Effector memory CD8-positive, alpha-beta T cell (primary cell): ENCODE measurements around the gene KDM1B.
"Not testable (repeated sequence)": the region's sequence is repeated elsewhere in the genome, so short reads cannot be mapped to it uniquely, and the experiment has no call there.

ENCODE experiments used
- ATAC-seq: fragments of 150-1000 bp; cut with Tn5 transposase; replicated peaks from 2 replicates; pipeline ENCODE4 v1.10.0; 2021; ENCODE audit warnings: mild to moderate bottlenecking, moderate library complexity
- DNase-seq, 3 experiments: peaks; one replicate each; pipeline ENCODE4 v3.0.0; 2021
- H3K27ac Mint-ChIP-seq, 2 donors: one replicate each; pipeline ENCODE4 v1.8.0; 2022; ENCODE audit warnings: mild to moderate bottlenecking in 2 of 2, mixed read lengths in 2 of 2, moderate library complexity in 2 of 2
- H3K27me3 Mint-ChIP-seq, 2 donors: one replicate each; pipeline ENCODE4 v1.8.0; 2022; ENCODE audit warnings: mixed read lengths in 2 of 2
- H3K36me3 Mint-ChIP-seq: one replicate; pipeline ENCODE4 v1.8.0; 2022; ENCODE audit warnings: mild to moderate bottlenecking, moderate library complexity, mixed read lengths; ENCODE audit not compliant: insufficient read depth
- H3K4me1 Mint-ChIP-seq, 2 donors: one replicate each; pipeline ENCODE4 v1.8.0; 2022; ENCODE audit warnings: low read depth in 2 of 2, mixed read lengths in 2 of 2
- H3K4me3 Mint-ChIP-seq, 2 donors: one replicate each; pipeline ENCODE4 v1.8.0; 2022; ENCODE audit warnings: mild to moderate bottlenecking in 2 of 2, mixed read lengths in 2 of 2, moderate library complexity in 2 of 2
- H3K9me3 Mint-ChIP-seq, 2 donors: one replicate each; pipeline ENCODE4 v1.8.0; 2022; ENCODE audit warnings: mixed read lengths in 2 of 2

Gene KDM1B

GRCh38 chr6:18138906-18139305, 16.3 kb upstream of the KDM1B start:
- ATAC-seq, result no peak
- DNase-seq, result no peak
- H3K9me3 Mint-ChIP-seq, result no peaks in the 10 kb centered on the region
- H3K27ac Mint-ChIP-seq, result no peak overlapping the region
- H3K36me3 Mint-ChIP-seq, result peaks cover 42% of the 10 kb centered on the region
- peaks cover 0 to 3% of the 10 kb centered on the region in 2 donors for H3K4me1 Mint-ChIP-seq
- H3K4me3 Mint-ChIP-seq, result no peak overlapping the region
- no peaks in the 10 kb centered on the region for H3K27me3 Mint-ChIP-seq

GRCh38 chr6:18139935-18140621, 15.1 kb upstream of the KDM1B start:
- H3K4me3 Mint-ChIP-seq, result no peak overlapping the region
- H3K4me1 Mint-ChIP-seq, result peaks cover 0 to 3% of the 10 kb centered on the region in 2 donors
- H3K27ac Mint-ChIP-seq, result peak overlapping the region; percentile 55 to 62
- H3K9me3 Mint-ChIP-seq, result no peaks in the 10 kb centered on the region
- H3K36me3 Mint-ChIP-seq, result peaks cover 49% of the 10 kb centered on the region
- ATAC-seq (no peak), DNase-seq (no peak)
- H3K27me3 Mint-ChIP-seq, result no peaks in the 10 kb centered on the region

- no peaks in the 10 kb centered on the region for H3K9me3 Mint-ChIP-seq
- no peak for ATAC-seq
- H3K4me1 Mint-ChIP-seq, result no peaks in the 10 kb centered on the region
- H3K36me3 Mint-ChIP-seq, result peaks cover 45% of the 10 kb centered on the region
- no peak for DNase-seq
- no peaks in the 10 kb centered on the region for H3K27me3 Mint-ChIP-seq
- H3K27ac Mint-ChIP-seq, result no peak overlapping the region
- H3K4me3 Mint-ChIP-seq, result no peak overlapping the region
Observed at GRCh38 chr6:18141805-18142590, 13.2 kb upstream of the KDM1B start.

- H3K36me3 Mint-ChIP-seq, result peaks cover 41% of the 10 kb centered on the region
- no peaks in the 10 kb centered on the region for H3K27me3 Mint-ChIP-seq
- DNase-seq (no peak), ATAC-seq (no peak)
- no peak overlapping the region for H3K4me3 Mint-ChIP-seq
- H3K9me3 Mint-ChIP-seq, result no peaks in the 10 kb centered on the region
- no peaks in the 10 kb centered on the region for H3K4me1 Mint-ChIP-seq
- H3K27ac Mint-ChIP-seq, result no peak overlapping the region
Observed at GRCh38 chr6:18142591-18142861, 12.7 kb upstream of the KDM1B start.

GRCh38 chr6:18147160-18147559, 8.1 kb upstream of the KDM1B start:
- Mint-ChIP-seq H3K4me3 (no peak overlapping the region), H3K27ac (no peak overlapping the region), H3K9me3 (no peaks in the 10 kb centered on the region), H3K4me1 (peaks cover 0 to 5% of the 10 kb centered on the region in 2 donors), H3K27me3 (no peaks in the 10 kb centered on the region), H3K36me3 (peaks cover 28% of the 10 kb centered on the region)
- DNase-seq (no peak), ATAC-seq (no peak)

- no peaks in the 10 kb centered on the region for H3K27me3 Mint-ChIP-seq
- no peak overlapping the region for H3K4me3 Mint-ChIP-seq
- no peak overlapping the region for H3K27ac Mint-ChIP-seq
- DNase-seq (no peak), ATAC-seq (no peak)
- H3K36me3 Mint-ChIP-seq, result peaks cover 28% of the 10 kb centered on the region
- H3K9me3 Mint-ChIP-seq, result no peaks in the 10 kb centered on the region
- H3K4me1 Mint-ChIP-seq, result peaks cover 2 to 10% of the 10 kb centered on the region in 2 donors
Observed at GRCh38 chr6:18147616-18148015, 7.6 kb upstream of the KDM1B start.

GRCh38 chr6:18148304-18149025, 6.8 kb upstream of the KDM1B start:
- Mint-ChIP-seq H3K27ac (no peak overlapping the region), H3K27me3 (no peaks in the 10 kb centered on the region), H3K9me3 (no peaks in the 10 kb centered on the region), H3K4me1 (peaks cover 10 to 16% of the 10 kb centered on the region in 2 donors), H3K4me3 (no peak overlapping the region), H3K36me3 (peaks cover 28% of the 10 kb centered on the region)
- DNase-seq (no peak), ATAC-seq (no peak)

- H3K27ac Mint-ChIP-seq, result not testable (repeated sequence)
Observed at GRCh38 chr6:18151391-18151790, 3.8 kb upstream of the KDM1B start.

GRCh38 chr6:18151801-18152200, 3.4 kb upstream of the KDM1B start:
- Mint-ChIP-seq H3K27ac (peak overlapping the region in 1 of 2 donors; percentile 91), H3K4me1 (peaks cover 14 to 33% of the 10 kb centered on the region in 2 donors), H3K9me3 (no peaks in the 10 kb centered on the region), H3K36me3 (peaks cover 34% of the 10 kb centered on the region), H3K4me3 (no peak overlapping the region), H3K27me3 (no peaks in the 10 kb centered on the region)
- ATAC-seq (no peak), DNase-seq (no peak)

More at GRCh38 chr6:18151391-18151790, 3.8 kb upstream of the KDM1B start:
- peaks cover 34% of the 10 kb centered on the region for H3K36me3 Mint-ChIP-seq
- not testable (repeated sequence) for H3K4me3 Mint-ChIP-seq, ATAC-seq, H3K27me3 Mint-ChIP-seq, H3K9me3 Mint-ChIP-seq, DNase-seq
- H3K4me1 Mint-ChIP-seq, result peaks cover 14 to 32% of the 10 kb centered on the region in 2 donors

- Mint-ChIP-seq H3K4me3 (peak overlapping the region in 1 of 2 donors; percentile 17), H3K36me3 (peaks cover 25% of the 10 kb centered on the region), H3K27me3 (no peaks in the 10 kb centered on the region), H3K9me3 (no peaks in the 10 kb centered on the region), H3K27ac (peak overlapping the region; percentile 33 to 98), H3K4me1 (peaks cover 14 to 33% of the 10 kb centered on the region in 2 donors)
- no peak for DNase-seq
- no peak for ATAC-seq
Observed at GRCh38 chr6:18153311-18153703, 1.9 kb upstream of the KDM1B start.

GRCh38 chr6:18154507-18155149, 594 bp upstream of the KDM1B start, which contains the start of gene TPMT:
Gene TPMT, minus strand, starts transcription at chr6:18155077. Its CDS starts 5,950 bp downstream, at chr6:18149127.
- no peaks in the 10 kb centered on the region for H3K9me3 Mint-ChIP-seq
- H3K4me3 Mint-ChIP-seq, result peak within 1 kb of the TSS; percentile 99 to 100
- DNase-seq, result peak in 1 of 3 experiments; percentile 1
- peaks cover 14 to 33% of the 10 kb centered on the region in 2 donors for H3K4me1 Mint-ChIP-seq
- peaks cover 13% of the 10 kb centered on the region for H3K36me3 Mint-ChIP-seq
- no peaks in the 10 kb centered on the region for H3K27me3 Mint-ChIP-seq
- peak within 1 kb of the TSS; percentile 98 for H3K27ac Mint-ChIP-seq
- ATAC-seq, result peak; percentile 65

GRCh38 chr6:18155864-18156421, 721 bp downstream of the KDM1B start:
- Mint-ChIP-seq H3K27me3 (no peaks in the 10 kb centered on the region), H3K27ac (peak overlapping the region; percentile 98), H3K4me3 (peak overlapping the region; percentile 99 to 100)

GRCh38 chr6:18160911-18161310, 5.7 kb downstream of the KDM1B start:
- Mint-ChIP-seq H3K27me3 (no peaks in the 10 kb centered on the region), H3K9me3 (no peaks in the 10 kb centered on the region), H3K4me1 (peaks cover 0 to 5% of the 10 kb centered on the region in 2 donors), H3K27ac (peak overlapping the region in 1 of 2 donors; percentile 15), H3K4me3 (no peak overlapping the region), H3K36me3 (peaks cover 15% of the 10 kb centered on the region)
- ATAC-seq (no peak), DNase-seq (no peak)

More at GRCh38 chr6:18155864-18156421, 721 bp downstream of the KDM1B start:
- peaks cover 14 to 31% of the 10 kb centered on the region in 2 donors for H3K4me1 Mint-ChIP-seq
- DNase-seq (peak in 1 of 3 experiments; percentile 21), ATAC-seq (peak; percentile 2)
- peaks cover 13% of the 10 kb centered on the region for H3K36me3 Mint-ChIP-seq
- no peaks in the 10 kb centered on the region for H3K9me3 Mint-ChIP-seq
